ENCODE measurements around the gene CXCL12.

Gene CXCL12

GRCh38 chr10:44333511-44333910, 51.4 kb downstream of the CXCL12 start:
- no peak for DNase-seq

- DNase-seq: no peak
These were observed 52.4 kb downstream of the CXCL12 start for GRCh38 chr10:44332465-44332864.

- no peak for DNase-seq
These were observed 54.5 kb downstream of the CXCL12 start for GRCh38 chr10:44330431-44330830.

- DNase-seq: no peak
These were observed 57.4 kb downstream of the CXCL12 start for GRCh38 chr10:44327461-44327860.
